H54 (cell line): ENCODE data around the gene MRPL52.
"Not testable (repeated sequence)": the region's sequence is repeated elsewhere in the genome, so short reads cannot be mapped to it uniquely, and the experiment has no call there.

Experiments
- DNase-seq: peaks from one replicate; pipeline ENCODE4 v3.0.0; 2011; ENCODE audit warnings: low spot score, mixed read lengths; ENCODE audit not compliant: insufficient read length
- FAIRE-seq: peaks from 3 replicates; lab custom pipeline; 2011; peaks lifted over from hg19 to GRCh38; lab: Jason Lieb, UNC
- POLR2A ChIP-seq: IDR thresholded peaks from 2 replicates; pipeline ENCODE4 v1.6.1; 2011; ENCODE audit warnings: low read depth, mild to moderate bottlenecking, low read length

Gene MRPL52

GRCh38 chr14:22800346-22800745 lies 29.3 kb upstream of the MRPL52 start:
- DNase-seq (no peak), FAIRE-seq (no peak)
- TF ChIP-seq POLR2A, result no peak

DNA sequence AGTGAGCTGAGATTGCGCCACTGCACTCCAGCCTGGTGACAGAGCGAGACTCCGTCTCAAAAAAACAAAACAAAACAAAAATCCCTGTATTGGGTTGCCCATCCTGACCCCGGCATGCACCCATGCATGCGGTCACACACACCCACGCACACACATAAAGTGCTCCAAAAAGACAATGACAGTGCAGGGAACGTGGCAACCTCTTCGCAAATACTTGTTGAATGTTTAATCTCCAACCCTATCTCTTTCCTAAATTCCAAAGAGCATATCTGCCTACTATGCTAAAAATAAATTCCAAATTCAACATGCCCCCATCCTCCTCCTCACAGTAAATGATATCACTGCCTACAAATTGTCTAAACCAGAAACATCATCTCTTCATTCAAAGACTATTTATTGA lies 28.0 kb upstream of the MRPL52 start:
- no peak for FAIRE-seq
- DNase-seq, result no peak
- no peak for TF ChIP-seq POLR2A

GRCh38 chr14:22802860-22803686 lies 26.6 kb upstream of the MRPL52 start:
- TF ChIP-seq POLR2A, result no peak
- FAIRE-seq (no peak), DNase-seq (no peak)

- DNase-seq, result no peak
- no peak for TF ChIP-seq POLR2A
- FAIRE-seq, result no peak
Measured at GRCh38 chr14:22803687-22803974, 26.1 kb upstream of the MRPL52 start.

DNA sequence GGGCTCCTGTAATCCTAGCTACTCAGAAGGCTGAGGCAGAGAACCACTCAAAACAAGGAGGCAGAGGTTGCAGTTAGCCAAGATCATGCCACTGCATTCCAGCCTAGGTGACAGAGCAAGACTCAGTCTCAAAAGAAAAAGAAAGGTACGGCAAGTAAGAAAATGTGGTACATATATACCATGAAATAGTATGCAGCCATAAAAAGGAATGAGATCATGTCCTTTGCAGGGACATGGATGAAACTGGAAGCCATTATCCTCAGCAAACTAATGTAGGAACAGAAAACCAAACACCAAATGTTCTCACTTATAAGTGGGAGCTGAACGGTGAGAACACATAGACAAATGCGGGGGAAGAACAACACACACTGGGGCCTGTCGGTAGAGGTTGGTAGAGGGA lies 24.5 kb upstream of the MRPL52 start:
- DNase-seq, FAIRE-seq: not testable (repeated sequence)

DNA sequence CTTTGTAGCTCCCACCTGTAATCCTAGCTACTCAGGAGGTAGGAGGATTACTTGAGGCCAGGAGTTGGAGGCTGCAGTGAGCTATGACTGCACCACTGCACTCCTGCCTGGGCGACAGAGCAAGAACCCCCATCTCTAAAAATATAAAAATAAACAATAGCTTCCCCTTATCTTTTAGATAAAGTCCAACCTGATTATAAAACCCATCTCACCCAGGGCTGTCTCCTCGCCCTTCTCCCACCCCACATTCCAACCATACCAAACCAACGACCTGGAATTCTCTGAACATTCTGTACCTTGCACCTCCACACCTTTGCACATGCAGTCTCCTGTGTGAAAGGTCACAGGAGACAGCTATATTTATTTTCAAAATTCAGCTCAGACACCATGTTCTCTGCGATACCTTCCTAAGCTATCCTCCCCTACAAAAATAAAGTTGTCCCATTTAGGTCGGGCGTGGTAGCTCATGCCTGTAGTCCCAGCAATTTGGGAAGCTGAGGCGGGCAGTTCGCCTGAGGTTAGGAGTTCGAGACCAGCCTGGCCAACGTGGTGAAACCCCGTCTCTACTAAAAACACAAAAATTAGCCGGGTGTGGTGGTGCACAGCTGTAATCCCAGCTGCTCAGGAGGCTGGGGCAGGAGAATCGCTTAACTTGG lies 22.1 kb upstream of the MRPL52 start:
- no peak for FAIRE-seq
- TF ChIP-seq POLR2A, result no peak
- no peak for DNase-seq

- FAIRE-seq (no peak), DNase-seq (no peak)
- TF ChIP-seq POLR2A, result no peak
Measured at GRCh38 chr14:22808388-22809209, 21.1 kb upstream of the MRPL52 start.

- FAIRE-seq (no peak), DNase-seq (no peak)
- TF ChIP-seq POLR2A, result no peak
Measured at GRCh38 chr14:22811722-22812121, 18.0 kb upstream of the MRPL52 start.

DNA sequence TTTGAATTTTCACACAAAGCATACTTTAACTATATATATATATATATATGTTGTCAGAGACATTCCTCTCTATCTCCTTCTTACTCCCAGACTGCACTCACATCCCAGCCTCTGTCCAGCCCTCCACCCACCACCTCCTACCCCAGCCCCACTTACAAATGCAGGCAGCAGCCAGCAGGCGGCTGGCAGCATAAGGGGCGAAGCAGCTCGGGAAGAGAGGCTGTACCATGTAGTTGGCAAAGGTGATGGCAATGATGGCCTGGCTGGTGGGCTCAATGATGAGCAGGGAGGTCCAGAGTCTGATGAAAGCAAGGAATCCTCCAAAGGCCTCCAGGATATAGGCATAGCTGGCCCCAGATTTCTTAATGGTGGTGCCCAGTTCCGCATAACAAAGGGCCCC lies 16.9 kb upstream of the MRPL52 start:
- FAIRE-seq (no peak), DNase-seq (no peak)
- no peak for TF ChIP-seq POLR2A

DNA sequence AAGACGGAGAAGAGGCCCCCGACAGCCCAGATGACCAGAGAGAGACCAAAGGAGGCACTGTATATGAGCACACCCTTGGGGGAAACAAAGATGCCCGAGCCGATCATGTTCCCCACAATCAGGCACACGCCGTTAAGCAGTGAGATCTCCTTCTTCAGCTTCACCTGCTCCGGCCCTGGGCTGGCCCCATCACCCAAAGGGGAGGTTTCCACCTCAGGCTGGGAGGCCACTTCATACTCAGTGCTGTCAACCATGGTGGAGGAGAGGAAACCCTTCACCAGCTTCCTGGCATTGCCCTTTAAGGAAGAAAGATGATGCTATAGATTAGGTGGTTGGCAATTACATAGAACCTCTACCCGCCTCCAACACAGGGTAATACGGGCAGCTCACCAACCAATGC lies 16.5 kb upstream of the MRPL52 start:
- FAIRE-seq, result no peak
- TF ChIP-seq POLR2A, result no peak
- no peak for DNase-seq

DNA sequence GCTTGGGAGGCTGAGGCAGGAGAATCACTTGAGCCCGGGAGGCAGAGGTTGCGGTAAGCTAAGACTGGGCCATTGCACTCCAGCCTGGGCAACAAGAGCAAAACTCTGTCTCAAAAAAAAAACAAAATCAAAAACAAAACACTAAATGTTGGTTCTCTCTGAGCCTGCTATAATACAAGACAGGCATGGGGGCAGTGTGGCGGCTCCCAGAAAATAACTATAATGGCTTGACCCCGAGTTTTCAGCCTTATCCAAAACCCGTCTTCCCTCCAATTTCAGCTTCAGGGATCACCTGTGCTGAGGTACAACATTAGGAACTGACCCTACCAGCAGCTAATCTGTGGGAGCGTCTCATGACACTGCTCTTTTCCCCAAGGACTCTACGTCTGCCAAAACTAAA lies 15.3 kb upstream of the MRPL52 start:
- DNase-seq (no peak), FAIRE-seq (no peak)
- no peak for TF ChIP-seq POLR2A

DNA sequence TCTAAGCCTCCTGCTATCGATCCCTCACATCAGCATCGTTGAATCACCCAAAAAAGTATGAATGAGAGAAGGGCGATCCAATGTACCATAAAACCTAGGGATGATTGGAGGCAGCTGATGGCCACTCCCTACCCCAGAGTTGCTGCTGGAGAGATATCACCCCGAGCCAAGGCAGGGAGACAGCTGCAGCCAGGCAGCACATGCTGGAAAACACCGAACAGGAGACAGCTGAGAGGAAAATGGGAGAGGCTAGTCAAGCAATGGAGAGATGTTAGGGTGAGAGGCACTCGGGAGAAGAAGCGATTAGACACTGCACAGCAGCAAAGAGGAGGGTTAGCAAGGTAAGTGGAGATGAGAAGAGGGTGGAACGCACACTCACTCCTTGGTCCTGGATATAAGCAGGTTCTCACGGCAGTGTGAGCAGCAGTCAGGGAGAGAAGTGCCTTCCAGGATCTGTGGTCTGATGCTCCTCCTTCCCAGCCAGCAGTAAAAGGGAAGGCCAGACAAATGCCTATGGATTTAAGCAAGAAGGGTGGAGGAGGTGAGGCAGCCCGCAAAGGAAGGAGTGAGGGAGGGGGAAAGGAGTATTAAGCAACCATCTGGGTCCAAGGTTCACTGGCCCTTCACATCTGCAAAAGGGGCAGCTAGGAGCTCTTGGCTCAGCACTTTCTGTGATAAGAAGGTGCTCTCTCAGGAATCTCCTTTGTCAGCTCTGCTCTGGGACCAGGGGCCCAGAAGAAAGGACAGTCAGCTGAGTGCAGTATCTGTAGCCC lies 14.6 kb upstream of the MRPL52 start, which contains the start of gene SLC7A7:
Gene SLC7A7, minus strand, starts transcription at position 495 of the 773 bp plus-strand sequence. CDS start 2,037 bp downstream, outside the sequence.
- no peak for TF ChIP-seq POLR2A
- no peak for FAIRE-seq
- no peak for DNase-seq

GRCh38 chr14:22819151-22819988 lies 10.3 kb upstream of the MRPL52 start:
- no peak for DNase-seq
- TF ChIP-seq POLR2A, result no peak
- no peak for FAIRE-seq

- DNase-seq (no peak), FAIRE-seq (no peak)
- TF ChIP-seq POLR2A, result no peak
Measured at GRCh38 chr14:22820731-22821130, 9.0 kb upstream of the MRPL52 start.
